Measurements from ENCODE around the gene NCAM1. TPM values are rescaled to one million over a fixed set of nuclear protein-coding genes. Genes with fewer than 3 reads are reported as not detected.

Gene NCAM1
- total and polyA plus RNA-seq, 2 of the 13 experiments (the other 11 are each of a cell fraction or from before 2014, with no cell fraction given) = 0.05 TPM; not detected in 1

GRCh38 chr11:113272281-113272680, 311.1 kb downstream of the NCAM1 start (continued):
- TF ChIP-seq ZSCAN9 (CRISPR knock-in tag; IDR thresholded peaks at IDR 0.05; ENCODE audit: borderline replicate concordance) (no peak), HMGXB3 (CRISPR knock-in tag; IDR thresholded peaks at IDR 0.05; ENCODE audit: borderline replicate concordance) (no peak), ZNF292 (CRISPR knock-in tag; IDR thresholded peaks at IDR 0.05; ENCODE audit: borderline replicate concordance, low read depth) (no peak), ZNF570 (CRISPR knock-in tag; IDR thresholded peaks at IDR 0.05; ENCODE audit: borderline replicate concordance) (no peak), ZNF350 (CRISPR knock-in tag; IDR thresholded peaks at IDR 0.05; ENCODE audit: borderline replicate concordance, low read depth) (no peak), ZBTB40 (IDR thresholded peaks at IDR 0.05) (no peak), ZBTB40 (CRISPR knock-in tag; IDR thresholded peaks at IDR 0.05) (no peak), POLR2AphosphoS5 (IDR thresholded peaks at IDR 0.05; ENCODE audit: low read depth, low read length) (no peak), CTCF (CRISPR knock-in tag; IDR thresholded peaks at IDR 0.05) (no peak), TCF7 (IDR thresholded peaks at IDR 0.05; ENCODE audit: low read depth) (no peak)
